B cell (primary cell): ENCODE data around the gene SFMBT2. TPM values are rescaled to one million over a fixed set of nuclear protein-coding genes. Genes with fewer than 3 reads are reported as not detected.

Experiments used
- ATAC-seq: fragments of 200-7000 bp; cut with Tn5 transposase; one replicate; pipeline ENCODE4 v1.10.0; 2021; ENCODE audit warnings: low read depth, mild to moderate bottlenecking, moderate number of reproducible peaks, moderate library complexity
- CTCF ChIA-PET: fragments of 350-600 bp; sonication (Branson Sonifier 250); formaldehyde crosslinking; loops from one replicate; lab custom pipeline; 2021; ENCODE audit warnings: antibody characterized with exemption, inconsistent platforms; lab: Charles Lee
- POLR2A ChIA-PET: fragments of 350-600 bp; sonication (Branson Sonifier 250); formaldehyde crosslinking; loops from one replicate; lab custom pipeline; 2021; ENCODE audit warnings: antibody characterized with exemption; lab: Charles Lee
- DNase-seq: peaks from one replicate; pipeline ENCODE4 v3.0.0; 2013
- H2AFZ ChIP-seq: 2 replicates; pipeline ENCODE4 v1.6.1; 2012; ENCODE audit warnings: mild to moderate bottlenecking, low read depth, low read length; ENCODE audit not compliant: insufficient read depth, poor library complexity, severe bottlenecking
- H3K27ac ChIP-seq, 2 donors: 1 replicate in 1 of 2; 2 replicates in 1 of 2; pipeline ENCODE4 v1.5.1; 2012 to 2013; ENCODE audit warnings: low read length in 2 of 2, mild to moderate bottlenecking in 2 of 2, moderate library complexity in 1 of 2
- H3K27me3 ChIP-seq, 4 experiments: fragments of 200-600 bp in 1 of 4; sonication (generic) in 1 of 4; replicated peaks in 1 of 4; 1 replicate in 2 of 4; 2 replicates in 2 of 4; pipeline versions ENCODE4 v1.6.1 to v1.7.0; 2013 to 2016; ENCODE audit warnings: low read length in 3 of 4, mild to moderate bottlenecking in 2 of 4, mixed read lengths in 1 of 4, moderate library complexity in 1 of 4; ENCODE audit not compliant: insufficient read depth in 4 of 4, control insufficient read depth in 3 of 4; ENCODE audit errors: control extremely low read depth in 1 of 4
- H3K36me3 ChIP-seq, 2 experiments: replicated peaks in 1 of 2; 1 replicate in 1 of 2; 2 replicates in 1 of 2; pipeline versions ENCODE4 v1.6.1 to v1.7.1; 2013; ENCODE audit warnings: low read length in 1 of 2; ENCODE audit not compliant: insufficient read depth in 2 of 2, control insufficient read depth in 1 of 2; ENCODE audit errors: control extremely low read depth in 1 of 2, extremely low read depth in 1 of 2
- H3K4me1 ChIP-seq, 2 donors: fragments of 200-600 bp in 1 of 2; sonication (generic) in 1 of 2; 1 replicate in 1 of 2; 2 replicates in 1 of 2; pipeline versions ENCODE4 v1.5.1 to v1.6.1; 2013 to 2017; ENCODE audit warnings: low read length in 2 of 2; ENCODE audit not compliant: control insufficient read depth in 2 of 2, insufficient read depth in 2 of 2
- H3K4me2 ChIP-seq: replicated peaks from 2 replicates; pipeline ENCODE3; 2012; ENCODE audit warnings: mild to moderate bottlenecking, low read depth, low read length; ENCODE audit not compliant: poor library complexity, severe bottlenecking
- H3K4me3 ChIP-seq, 5 experiments: fragments of 200-600 bp in 1 of 5; sonication (generic) in 1 of 5; 1 replicate in 3 of 5; 2 replicates in 2 of 5; pipeline versions ENCODE4 v1.5.1 to v1.7.0; 2011 to 2016; ENCODE audit warnings: low read length in 4 of 5, mild to moderate bottlenecking in 4 of 5, low read depth in 2 of 5, control low read depth in 1 of 5, moderate library complexity in 1 of 5; ENCODE audit not compliant: insufficient read depth in 1 of 5; ENCODE audit errors: control extremely low read depth in 1 of 5, extremely low read depth in 1 of 5
- H3K79me2 ChIP-seq: fragments of 200-600 bp; sonication (generic); one replicate; pipeline ENCODE4 v1.6.0; 2016; ENCODE audit warnings: low read length; ENCODE audit not compliant: control insufficient read depth, insufficient read depth
- H3K9ac ChIP-seq: fragments of 200-600 bp; sonication (generic); 2 replicates; pipeline ENCODE4 v1.6.1; 2017; ENCODE audit warnings: mild to moderate bottlenecking, low read length, moderate library complexity
- H3K9me3 ChIP-seq, 3 donors: one replicate each; pipeline versions ENCODE4 v1.6.1 to v1.7.1; 2013; ENCODE audit warnings: low read length in 2 of 3; ENCODE audit not compliant: control insufficient read depth in 2 of 3, insufficient read depth in 1 of 3; ENCODE audit errors: control extremely low read depth in 1 of 3
- H4K20me1 ChIP-seq: 2 replicates; pipeline ENCODE4 v1.6.0; 2012; ENCODE audit warnings: mild to moderate bottlenecking, low read length; ENCODE audit not compliant: insufficient read depth, control insufficient read depth, poor library complexity, severe bottlenecking
- H3K27ac Mint-ChIP-seq: one replicate; pipeline ENCODE4 v1.8.0; 2021; ENCODE audit warnings: mixed read lengths
- H3K27me3 Mint-ChIP-seq: one replicate; pipeline ENCODE4 v1.8.0; 2021; ENCODE audit warnings: mixed read lengths
- H3K4me1 Mint-ChIP-seq: one replicate; pipeline ENCODE4 v1.8.0; 2021; ENCODE audit warnings: mixed read lengths
- H3K4me3 Mint-ChIP-seq: one replicate; pipeline ENCODE4 v1.8.0; 2021; ENCODE audit warnings: mixed read lengths
- H3K9me3 Mint-ChIP-seq: one replicate; pipeline ENCODE4 v1.8.0; 2022; ENCODE audit warnings: mixed read lengths; ENCODE audit not compliant: insufficient read depth
- EZH2 ChIP-seq: IDR thresholded peaks from 2 replicates; pipeline ENCODE4 v1.6.1; 2012; ENCODE audit warnings: borderline replicate concordance, low read depth, mild to moderate bottlenecking, moderate library complexity, low read length; ENCODE audit not compliant: insufficient read depth, poor library complexity, severe bottlenecking
- WGBS: methylation state at CpG from one replicate; pipeline ENCODE4 v1.1.5; 2013; ENCODE audit warnings: missing lambda C conversion rate; ENCODE audit not compliant: insufficient coverage; 5-methylcytosine and 5-hydroxymethylcytosine counted together
- intact Hi-C: fragments of 100-400 bp; cut with micrococcal nuclease; formaldehyde crosslinking; loops from one replicate; pipeline ENCODE4 v1.10.0; 2022
- polyA plus RNA-seq: library from polyadenylated mRNA; depleted of rRNA; stranded (reverse); fragments of >200 nt; gene quantifications from 2 replicates; pipeline ENCODE4 v1.2.3, GENCODE V29; 2012
- total RNA-seq, 2 donors: library from RNA; stranded (reverse); fragments of 120-200 nt in 1 of 2; gene quantifications; 1 replicate in 1 of 2; 2 replicates in 1 of 2; pipeline versions ENCODE4 v1.2.3 to v1.2.4, GENCODE V29; 2013 to 2022
- TF ChIP-seq, protein P1 (sequence below): fragments of 200-600 bp; IDR thresholded peaks from one replicate; pipeline ENCODE4 v1.8.0; 2022; ENCODE audit warnings: antibody characterized with exemption, mild to moderate bottlenecking

SFMBT2 gene
- total and polyA plus RNA-seq, 2 donors (not counting 1 experiment from before 2014, with no cell fraction given): 2.3 to 24.0 TPM

DNA sequence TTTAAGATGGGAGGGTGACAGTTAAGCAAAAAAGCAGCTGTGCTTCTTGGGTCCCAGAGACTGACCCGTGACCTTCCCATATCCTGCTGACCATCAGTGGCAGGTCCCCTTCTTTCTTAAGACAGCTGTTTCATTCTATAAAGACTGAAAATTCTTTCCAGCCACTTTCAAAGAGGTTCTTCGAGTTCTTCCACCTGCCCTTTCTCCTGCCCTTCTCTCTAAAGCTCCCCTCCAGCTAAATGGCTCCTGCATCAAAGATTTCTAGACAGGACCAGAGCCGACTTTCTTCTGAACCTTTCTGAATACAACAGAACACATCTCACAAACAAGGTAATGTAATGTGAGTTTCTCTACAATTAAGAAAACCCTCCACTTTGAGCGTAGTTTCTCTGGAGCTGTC lies 180.8 kb downstream of the SFMBT2 start:
- Histone ChIP-seq H3K4me2 (no peak overlapping the region), H3K36me3 (peaks cover 6 to 17% of the 10 kb centered on the region in 2 experiments), H3K4me3 (no peak overlapping the region), H3K79me2 (no peaks in the 10 kb centered on the region), H4K20me1 (no peaks in the 10 kb centered on the region), H3K27ac (no peak overlapping the region), H3K9me3 (peaks cover 0 to 2% (median under 1%) of the 10 kb centered on the region in 3 donors), H3K27me3 (no peaks in the 10 kb centered on the region), H3K4me1 (no peaks in the 10 kb centered on the region), H2AFZ (no peak overlapping the region), H3K9ac (no peak overlapping the region)
- ChIA-PET POLR2A (no interaction called here), CTCF (no interaction called here)
- H3K27ac Mint-ChIP-seq: no peak overlapping the region
- no peak for TF ChIP-seq EZH2
- TF ChIP-seq, protein P1, sequence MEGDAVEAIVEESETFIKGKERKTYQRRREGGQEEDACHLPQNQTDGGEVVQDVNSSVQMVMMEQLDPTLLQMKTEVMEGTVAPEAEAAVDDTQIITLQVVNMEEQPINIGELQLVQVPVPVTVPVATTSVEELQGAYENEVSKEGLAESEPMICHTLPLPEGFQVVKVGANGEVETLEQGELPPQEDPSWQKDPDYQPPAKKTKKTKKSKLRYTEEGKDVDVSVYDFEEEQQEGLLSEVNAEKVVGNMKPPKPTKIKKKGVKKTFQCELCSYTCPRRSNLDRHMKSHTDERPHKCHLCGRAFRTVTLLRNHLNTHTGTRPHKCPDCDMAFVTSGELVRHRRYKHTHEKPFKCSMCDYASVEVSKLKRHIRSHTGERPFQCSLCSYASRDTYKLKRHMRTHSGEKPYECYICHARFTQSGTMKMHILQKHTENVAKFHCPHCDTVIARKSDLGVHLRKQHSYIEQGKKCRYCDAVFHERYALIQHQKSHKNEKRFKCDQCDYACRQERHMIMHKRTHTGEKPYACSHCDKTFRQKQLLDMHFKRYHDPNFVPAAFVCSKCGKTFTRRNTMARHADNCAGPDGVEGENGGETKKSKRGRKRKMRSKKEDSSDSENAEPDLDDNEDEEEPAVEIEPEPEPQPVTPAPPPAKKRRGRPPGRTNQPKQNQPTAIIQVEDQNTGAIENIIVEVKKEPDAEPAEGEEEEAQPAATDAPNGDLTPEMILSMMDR: no peak
- H3K4me1 Mint-ChIP-seq: no peaks in the 10 kb centered on the region
- H3K4me3 Mint-ChIP-seq: no peak overlapping the region
- peaks cover 3% of the 10 kb centered on the region for H3K9me3 Mint-ChIP-seq
- intact Hi-C loops: no loop called here
- H3K27me3 Mint-ChIP-seq: no peaks in the 10 kb centered on the region
- 92% methylated on average over 2 of the region's 4 CpGs for WGBS
- ATAC-seq (no peak), DNase-seq (no peak)

DNA sequence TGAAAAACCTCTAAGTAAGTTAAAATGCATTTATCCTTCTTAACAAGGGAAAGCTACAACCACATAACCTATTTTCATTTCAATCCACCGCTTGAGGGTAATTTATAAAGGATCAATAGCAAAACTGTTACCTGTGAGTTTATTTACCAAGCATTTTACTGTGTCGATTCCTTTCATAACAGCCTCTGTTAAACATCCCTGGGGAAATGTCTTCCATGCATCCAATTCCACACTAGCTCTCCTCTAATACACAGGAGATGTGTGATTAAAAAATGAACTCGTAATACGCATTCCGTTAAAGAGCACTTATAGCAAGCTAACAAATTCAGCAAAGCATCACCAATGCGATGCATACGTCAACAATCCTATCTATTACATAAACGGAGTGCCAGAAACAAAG lies 185.7 kb downstream of the SFMBT2 start:
- TF ChIP-seq, protein P1: no peak
- TF ChIP-seq EZH2: no peak
- H3K4me1 Mint-ChIP-seq: no peaks in the 10 kb centered on the region
- DNase-seq (no peak), ATAC-seq (no peak)
- H3K9me3 Mint-ChIP-seq: peaks cover 12% of the 10 kb centered on the region
- no peaks in the 10 kb centered on the region for H3K4me1 ChIP-seq
- H3K27me3 ChIP-seq: no peaks in the 10 kb centered on the region
- POLR2A ChIA-PET: no interaction called here
- H4K20me1 ChIP-seq: no peaks in the 10 kb centered on the region
- H3K9me3 ChIP-seq: peaks cover 5 to 22% (median 14%) of the 10 kb centered on the region in 3 donors
- H3K4me3 Mint-ChIP-seq: no peak overlapping the region
- H3K27ac Mint-ChIP-seq: no peak overlapping the region
- H3K27ac ChIP-seq: no peak overlapping the region
- H3K79me2 ChIP-seq: no peaks in the 10 kb centered on the region
- no peaks in the 10 kb centered on the region for H3K27me3 Mint-ChIP-seq
- no peak overlapping the region for H3K4me2 ChIP-seq
- no peak overlapping the region for H3K4me3 ChIP-seq
- no peak overlapping the region for H2AFZ ChIP-seq
- CTCF ChIA-PET: no interaction called here
- no peak overlapping the region for H3K9ac ChIP-seq
- intact Hi-C loops: no loop called here
- peaks cover 4 to 26% of the 10 kb centered on the region in 2 experiments for H3K36me3 ChIP-seq
- WGBS: 100% methylated on average over 5 of the region's 8 CpGs
